LHCN-M2 (cell line): ENCODE data around the gene CLEC18A. TPM values are rescaled to one million over a fixed set of nuclear protein-coding genes. Genes with fewer than 3 reads are reported as not detected.
"Not testable (repeated sequence)": the region's sequence is repeated elsewhere in the genome, so short reads cannot be mapped to it uniquely, and the experiment has no call there.

Experiments used
- DNase-seq: peaks from one replicate; pipeline ENCODE4 v3.0.0-alpha.2; 2012; ENCODE audit warnings: low read depth
- total RNA-seq: library from RNA; depleted of rRNA; stranded (reverse); fragments of >200 nt; gene quantifications from 2 replicates; pipeline ENCODE4 v1.2.3, GENCODE V29; 2014

CLEC18A gene
- total RNA-seq, 1 experiment from 2014 or later: 0.17 TPM

DNA sequence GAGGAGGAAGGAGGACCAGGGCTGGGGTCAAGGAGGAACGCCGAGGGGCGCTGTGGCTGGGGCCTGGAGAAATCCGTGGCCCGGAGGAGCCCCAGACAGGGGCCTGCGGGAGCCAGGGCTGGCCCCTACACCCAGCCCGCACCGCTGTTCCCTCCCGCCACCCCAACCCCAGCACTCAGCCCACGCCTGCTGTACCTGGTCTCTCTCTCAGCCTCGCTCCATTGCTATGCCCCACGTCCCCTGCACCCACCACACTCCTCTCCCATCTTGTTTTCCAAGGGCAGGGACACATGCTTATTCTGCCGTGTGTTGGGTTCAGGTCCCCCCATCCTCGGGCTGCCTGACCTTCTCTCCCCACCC lies 518 bp downstream of the CLEC18A start:
- not testable (repeated sequence) for DNase-seq

DNA sequence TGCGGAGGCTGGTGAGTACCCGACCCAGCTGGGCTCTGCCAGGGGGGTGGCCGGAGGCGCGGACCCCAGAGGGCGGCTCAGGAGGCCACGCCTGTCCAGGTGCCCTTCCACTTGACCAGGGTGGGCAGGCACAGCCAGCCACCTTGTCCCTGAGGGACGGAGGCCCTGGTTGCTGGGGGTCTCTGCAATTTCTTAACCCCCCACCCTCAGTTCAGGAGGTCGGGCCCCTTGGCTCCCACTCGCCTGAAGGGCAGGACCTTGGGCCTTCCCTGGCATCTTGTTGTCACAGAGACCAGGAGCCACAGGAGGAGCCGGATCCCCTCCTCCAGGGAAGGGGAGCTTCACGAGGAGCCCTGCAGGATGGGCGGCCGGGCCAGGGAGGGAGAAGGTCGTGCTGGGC lies 982 bp downstream of the CLEC18A start:
- DNase-seq: not testable (repeated sequence)

DNA sequence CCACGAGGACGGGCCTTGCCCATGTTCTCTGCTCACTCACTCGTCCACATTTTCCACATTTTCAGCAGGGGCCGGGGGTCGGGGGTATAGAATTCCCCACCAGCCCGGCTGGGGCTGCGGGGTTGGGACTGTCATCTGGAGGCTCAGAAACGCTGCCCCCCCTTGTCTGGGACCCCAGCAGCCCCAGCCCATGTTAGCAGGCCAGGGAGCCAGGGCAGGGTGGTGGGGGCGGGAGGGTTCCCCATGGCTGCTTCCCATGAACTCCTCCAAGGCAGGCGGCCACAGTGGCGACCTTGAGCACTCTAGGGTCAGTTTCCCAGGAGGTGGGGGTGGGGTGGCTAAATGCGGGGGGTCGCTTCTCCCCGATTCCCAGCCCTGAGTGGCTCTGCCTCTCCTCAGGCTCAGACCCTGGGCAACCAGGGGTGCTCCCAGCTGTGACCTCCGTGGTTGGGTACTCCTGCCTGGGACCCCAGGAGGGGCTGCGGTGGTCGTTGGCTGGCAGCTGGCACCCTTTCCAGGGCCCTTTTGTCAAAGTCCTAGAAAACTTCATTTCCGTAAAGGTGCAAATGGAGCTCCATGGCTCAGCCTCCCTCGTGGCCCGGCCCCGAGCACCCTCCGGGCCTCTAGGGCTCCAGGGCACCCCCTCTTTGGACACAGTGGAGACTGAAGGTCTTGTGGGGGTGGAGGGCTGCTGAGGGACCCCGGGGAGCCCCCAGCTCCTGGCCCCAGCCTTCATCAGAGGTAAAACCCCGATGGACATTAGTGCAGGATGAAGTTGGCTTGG lies 1.6 kb downstream of the CLEC18A start:
- not testable (repeated sequence) for DNase-seq

DNA sequence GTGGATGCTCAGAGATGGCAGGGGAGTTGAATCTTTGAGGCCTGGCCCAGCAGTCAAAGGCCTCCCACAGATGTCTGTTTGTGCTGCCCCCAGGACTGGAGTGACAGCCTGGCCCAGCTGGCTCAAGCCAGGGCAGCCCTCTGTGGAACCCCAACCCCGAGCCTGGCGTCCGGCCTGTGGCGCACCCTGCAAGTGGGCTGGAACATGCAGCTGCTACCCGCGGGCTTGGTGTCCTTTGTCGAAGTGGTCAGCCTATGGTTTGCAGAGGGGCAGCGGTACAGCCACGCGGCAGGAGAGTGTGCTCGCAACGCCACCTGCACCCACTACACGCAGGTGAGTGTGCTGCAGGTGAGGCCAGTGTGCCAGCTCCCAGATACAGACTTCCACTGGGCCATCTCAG lies 3.1 kb downstream of the CLEC18A start:
- DNase-seq: not testable (repeated sequence)

DNA sequence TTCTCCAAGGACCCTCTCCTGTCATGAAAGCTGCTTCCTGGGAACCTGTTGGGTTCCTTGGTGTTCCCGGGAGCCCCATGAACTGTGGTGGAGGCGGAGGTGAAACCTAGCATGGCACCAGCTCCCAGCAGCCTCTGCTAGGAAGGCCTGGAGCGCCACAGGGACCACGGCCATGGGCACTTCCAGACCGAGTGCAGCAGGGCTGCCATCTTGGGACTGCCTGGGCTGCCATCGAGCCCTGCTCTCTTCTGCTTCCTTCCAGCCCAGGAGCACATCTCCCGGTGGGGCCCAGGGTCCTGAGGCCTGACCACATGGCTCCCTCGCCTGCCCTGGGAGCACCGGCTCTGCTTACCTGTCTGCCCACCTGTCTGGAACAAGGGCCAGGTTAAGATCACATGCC lies 12.2 kb downstream of the CLEC18A start:
- not testable (repeated sequence) for DNase-seq

DNA sequence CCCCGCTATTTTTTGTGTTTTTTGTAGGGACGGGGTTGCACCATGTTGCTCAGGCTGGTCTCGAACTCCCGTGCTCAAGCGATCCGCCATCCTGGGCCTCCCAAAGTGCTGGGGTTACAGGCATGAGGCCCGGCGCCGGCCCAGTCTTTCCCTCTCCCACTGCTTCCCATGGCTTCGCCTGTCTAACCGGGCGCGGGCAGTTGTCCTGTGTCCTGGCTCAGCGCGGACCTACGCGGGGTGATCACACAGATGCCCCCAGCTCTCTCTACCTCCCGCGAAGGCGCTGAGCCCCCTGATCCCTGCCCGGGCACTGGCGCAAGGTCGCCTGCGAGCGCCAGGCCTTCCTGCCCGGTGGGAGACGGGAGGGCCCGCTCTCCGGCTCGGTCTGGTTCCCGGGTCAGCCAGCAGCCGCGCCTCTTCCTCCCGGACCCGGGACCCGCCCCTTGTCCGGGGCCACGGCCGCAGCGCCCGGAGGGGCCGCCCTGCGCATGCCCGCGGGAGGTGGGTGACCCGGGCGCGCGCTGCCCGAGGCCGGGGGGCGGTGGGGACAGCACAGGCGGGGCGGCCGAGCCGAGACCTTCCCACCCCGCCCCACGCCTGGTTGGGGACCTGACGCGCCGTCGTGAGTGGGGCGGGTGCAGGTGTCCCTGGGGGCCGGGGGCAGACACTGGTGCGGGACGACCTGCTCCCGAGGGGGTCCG lies 14.0 kb downstream of the CLEC18A start:
- peak; percentile 33 for DNase-seq

DNA sequence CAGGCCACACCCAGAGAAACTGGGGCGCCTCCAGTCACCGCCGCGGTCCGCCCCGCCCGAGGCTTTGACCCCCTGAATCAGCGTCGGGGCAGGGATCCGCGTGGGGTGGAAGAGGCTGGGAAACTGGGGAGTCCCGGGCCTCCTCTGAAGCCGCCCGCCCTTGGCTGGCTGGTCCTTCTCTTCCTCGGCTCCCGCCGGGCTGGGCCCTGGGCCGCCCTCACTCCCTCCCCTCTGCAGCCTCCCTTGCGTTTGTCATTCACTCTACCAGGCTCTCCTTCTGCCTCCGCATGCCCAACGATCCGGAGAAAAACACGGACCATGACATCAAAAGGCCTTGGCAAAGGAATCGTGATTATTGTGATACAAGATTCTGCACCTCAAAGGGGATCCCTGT lies 14.5 kb downstream of the CLEC18A start:
- not testable (repeated sequence) for DNase-seq

DNA sequence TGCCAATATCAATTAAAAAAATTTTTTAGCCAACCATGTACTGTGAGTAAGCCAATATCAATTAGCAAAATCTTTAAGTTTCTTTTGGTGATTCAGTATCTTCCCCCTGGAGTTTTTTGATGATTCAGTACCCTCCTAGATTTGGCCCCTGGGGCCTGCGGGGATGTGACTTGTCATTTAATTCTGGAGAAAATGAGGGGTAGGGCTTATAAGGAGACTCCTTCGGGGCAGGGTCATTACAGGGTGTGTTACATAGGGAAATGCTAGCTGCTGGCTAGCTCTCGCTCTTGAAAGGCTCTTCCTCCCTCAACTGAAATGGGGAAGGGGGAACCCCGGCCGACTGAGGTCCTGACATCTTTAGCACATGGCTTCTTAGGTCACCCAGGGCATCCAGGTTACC lies 16.6 kb downstream of the CLEC18A start:
- not testable (repeated sequence) for DNase-seq

DNA sequence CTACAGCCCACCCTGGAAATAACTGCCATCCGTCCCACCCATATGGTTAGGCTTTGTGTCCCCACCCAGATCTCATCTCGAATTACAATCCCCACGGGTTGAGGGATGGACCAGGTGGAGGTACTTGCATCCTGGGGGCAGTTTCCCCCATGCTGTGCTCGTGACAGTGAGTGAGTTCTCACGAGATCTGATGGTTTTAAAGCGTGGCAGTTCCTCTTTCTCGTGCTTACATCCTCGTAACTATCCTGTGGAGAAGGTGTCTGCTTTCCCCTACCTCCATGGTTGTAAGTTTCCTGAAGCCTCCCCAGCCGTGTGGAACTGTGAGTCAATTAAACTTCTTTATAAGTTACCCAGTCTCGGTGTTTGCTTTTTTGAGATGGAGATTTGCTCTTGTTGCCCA lies 17.0 kb downstream of the CLEC18A start:
- DNase-seq: not testable (repeated sequence)

DNA sequence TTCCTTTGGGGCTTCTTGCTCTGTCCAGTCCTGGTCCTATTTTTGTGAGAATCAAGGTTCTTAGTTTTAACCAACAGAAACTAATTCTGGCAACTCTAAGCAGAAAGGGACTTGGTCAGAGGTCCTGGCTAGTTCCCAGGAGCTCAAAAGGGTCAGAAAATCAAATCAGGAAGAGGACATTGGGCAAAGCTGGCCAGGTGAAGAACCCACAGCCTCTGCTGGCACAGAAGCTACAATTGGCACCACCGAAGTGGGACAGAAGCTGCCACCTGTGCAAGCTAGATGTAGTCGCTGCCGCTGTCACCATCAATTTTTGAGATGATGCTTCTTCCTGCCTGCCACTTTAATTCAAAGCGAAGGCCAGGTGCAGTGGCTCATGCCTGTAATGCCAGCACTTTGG lies 18.5 kb downstream of the CLEC18A start:
- DNase-seq: not testable (repeated sequence)

DNA sequence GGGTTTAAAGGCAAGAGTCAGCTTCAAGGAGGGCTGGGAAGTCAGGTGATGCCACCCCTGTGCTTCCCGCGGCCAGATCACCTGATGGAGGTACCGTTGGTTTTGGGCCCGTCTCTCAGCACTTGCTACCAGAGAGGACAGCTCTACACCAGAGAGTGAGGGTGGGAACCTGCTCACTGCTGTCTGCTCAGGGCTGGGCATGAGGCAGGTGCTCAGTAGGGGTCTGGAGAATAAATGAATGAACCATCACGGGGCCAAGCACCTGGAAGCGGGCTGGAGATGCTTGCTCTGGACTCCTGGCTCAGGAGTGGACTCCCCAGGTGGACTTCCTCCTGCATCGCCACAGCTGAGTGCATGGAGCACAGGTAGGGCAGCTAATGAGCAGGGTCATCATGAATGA lies 21.0 kb downstream of the CLEC18A start:
- DNase-seq: not testable (repeated sequence)

DNA sequence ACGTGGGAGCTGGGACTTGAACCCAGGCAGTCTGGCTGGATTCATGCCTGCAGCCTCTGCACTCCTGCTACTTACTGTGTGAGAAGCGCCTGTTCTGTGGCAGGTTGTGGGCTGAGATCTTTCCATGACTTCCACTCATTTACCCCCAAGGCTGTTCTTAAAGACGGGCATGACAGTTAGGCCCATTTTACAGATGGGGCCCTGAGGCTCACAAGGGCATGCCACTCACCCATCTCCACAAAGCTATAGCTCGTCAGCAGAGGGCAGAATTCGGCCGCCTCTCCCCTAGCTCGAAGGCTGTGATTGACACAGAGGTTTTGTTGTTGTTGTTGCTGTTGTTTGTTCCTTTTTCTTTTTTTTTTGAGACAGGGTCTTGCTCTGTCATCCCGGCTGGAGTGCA lies 21.8 kb downstream of the CLEC18A start:
- not testable (repeated sequence) for DNase-seq

DNA sequence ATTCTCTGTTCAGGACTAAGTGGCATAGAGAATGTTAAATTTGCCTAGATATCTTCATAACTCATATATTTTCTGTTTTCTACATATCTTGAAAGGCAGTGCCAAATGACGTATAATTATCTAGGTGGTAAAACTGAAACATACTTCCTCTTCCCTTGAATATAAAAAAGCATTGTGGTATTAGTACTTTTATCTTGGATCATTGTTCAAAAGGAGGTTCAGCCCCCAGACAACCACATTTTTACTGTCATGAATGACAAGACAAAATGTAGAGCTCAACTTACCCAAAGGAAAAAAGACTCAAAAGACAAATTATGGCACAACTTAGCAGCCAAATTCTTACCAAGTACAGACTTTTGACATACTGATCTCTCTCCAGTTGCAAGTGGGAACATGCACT lies 34.1 kb downstream of the CLEC18A start:
- not testable (repeated sequence) for DNase-seq

DNA sequence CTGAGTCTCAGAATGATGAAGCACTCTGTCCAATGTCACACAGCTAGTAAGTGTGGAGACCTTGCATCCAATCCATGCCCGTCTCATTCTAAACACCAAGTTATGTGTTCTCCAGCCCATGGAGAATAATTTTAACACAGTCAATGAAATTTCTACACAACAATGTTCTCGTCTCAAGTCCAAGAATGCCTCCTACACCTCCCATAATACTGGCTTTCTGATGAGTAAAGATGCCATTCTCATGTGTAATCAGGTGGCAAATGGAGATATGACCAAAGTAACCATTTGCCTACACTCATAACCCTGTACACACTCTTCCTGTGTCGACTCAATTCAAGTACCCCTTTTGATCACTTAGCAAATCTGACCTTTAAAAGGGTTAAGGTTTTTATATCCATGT lies 46.8 kb downstream of the CLEC18A start:
- DNase-seq: peak; percentile 65

DNA sequence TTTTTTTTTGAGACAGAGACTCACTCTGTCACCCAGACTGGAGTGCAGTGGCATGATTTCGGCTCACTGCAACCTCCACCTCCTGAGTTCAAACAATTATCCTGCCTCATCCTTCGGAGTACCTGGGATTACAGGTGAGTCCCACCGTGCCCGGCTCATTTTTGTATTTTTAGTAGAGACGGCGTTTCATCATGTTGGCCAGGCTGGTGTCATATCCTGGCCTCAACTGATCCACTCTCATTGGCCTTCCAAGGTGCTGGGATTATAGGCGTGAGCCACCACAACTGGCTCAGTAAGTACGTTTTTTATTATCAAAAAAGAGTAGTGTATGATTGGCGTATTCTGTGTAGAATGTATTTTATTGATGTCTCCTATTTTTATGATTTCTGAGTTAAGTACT lies 48.7 kb downstream of the CLEC18A start:
- DNase-seq: not testable (repeated sequence)

DNA sequence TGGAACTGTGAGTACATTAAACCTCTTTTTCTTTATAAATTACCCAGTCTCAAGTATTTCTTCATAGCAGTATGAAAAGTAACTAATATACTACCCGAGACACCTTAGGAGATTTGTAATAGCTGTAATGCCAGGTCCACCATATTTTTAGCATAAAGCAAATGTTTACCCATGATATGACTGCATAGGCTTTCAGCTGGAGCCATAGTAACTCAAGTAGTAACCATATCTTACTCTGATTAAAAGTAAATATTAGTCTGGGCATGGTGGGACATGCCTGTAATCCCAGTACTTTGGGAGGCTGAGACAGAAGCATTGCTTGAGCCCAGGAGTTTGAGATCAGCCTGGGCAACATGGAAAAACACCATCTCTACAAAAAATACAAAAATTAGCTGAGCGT lies 52.4 kb downstream of the CLEC18A start:
- DNase-seq: not testable (repeated sequence)

DNA sequence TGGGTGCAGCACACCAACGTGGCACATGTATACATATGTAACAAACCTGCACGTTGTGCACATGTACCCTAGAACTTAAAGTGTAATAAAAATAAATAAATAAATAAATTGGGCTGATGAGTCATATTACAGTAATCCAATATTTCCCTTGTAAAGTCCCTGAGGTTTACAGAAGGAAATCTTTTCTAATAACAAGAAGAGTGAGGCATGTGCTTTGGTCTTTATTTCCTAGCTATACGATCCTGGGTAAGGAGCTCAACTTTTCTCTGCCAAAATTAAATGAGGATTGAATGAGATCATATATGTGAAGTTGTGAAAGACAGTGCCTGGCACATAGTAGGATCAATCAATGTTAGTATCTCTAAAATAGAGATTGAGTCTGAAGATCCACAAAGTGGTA lies 57.5 kb downstream of the CLEC18A start:
- not testable (repeated sequence) for DNase-seq

DNA sequence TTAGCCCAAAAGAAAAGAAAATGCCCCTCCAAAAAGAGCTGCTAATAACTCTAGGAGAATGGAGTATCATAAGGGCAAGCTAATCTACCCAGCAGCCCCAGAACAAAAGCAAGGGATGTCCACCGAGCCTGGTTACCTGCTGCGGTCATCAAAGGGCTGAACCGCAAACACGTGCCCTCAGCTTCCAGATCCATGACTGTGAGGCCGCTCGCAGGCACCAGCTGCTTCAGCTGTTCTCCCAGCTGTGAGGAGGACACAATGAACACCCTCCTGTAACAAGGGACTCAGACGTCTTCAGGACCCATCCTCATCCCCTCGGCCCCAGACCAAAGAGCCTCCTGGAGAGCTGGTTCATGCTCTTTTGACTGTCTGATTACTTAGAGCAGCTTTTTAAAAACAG lies 59.5 kb downstream of the CLEC18A start:
- DNase-seq: not testable (repeated sequence)

DNA sequence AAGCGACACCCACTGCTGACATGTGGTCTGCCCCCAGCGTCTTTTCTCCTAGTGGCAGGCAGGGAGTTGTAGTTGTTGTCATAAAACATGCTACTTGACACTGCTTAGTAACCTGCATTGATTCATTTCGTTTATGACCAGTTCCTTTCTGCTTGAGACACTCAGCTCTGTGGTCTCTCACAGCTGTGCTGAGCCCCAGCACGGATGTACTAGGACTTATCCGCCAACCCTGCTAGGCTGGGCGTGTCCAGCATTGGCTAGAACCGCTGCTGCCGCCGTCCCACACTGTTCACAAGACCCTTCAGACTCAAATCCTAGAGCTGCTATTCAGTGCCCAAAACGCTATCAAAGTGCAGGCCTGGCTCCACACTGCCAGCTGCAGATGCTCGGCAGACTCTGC lies 60.0 kb downstream of the CLEC18A start:
- DNase-seq: peak; percentile 79

DNA sequence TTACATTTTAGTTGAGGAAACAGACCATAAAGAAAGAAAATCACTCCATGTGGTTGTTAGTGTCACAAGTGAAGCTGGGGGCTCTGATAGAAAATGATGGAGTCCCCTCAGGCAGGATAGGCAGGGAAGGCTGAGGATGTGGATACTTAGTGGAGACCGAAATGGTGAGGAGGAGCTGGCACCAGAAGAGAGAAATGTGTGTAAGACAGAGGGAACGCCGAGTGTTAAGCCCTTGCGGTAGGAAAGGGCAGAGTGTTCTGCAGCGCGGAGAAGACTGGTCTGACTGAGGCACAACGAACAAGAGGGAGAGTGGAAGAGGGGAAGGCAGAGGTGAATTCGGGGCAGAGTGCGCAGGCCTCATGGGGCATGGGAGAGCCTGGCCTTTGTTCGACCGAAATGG lies 61.2 kb downstream of the CLEC18A start:
- not testable (repeated sequence) for DNase-seq

DNA sequence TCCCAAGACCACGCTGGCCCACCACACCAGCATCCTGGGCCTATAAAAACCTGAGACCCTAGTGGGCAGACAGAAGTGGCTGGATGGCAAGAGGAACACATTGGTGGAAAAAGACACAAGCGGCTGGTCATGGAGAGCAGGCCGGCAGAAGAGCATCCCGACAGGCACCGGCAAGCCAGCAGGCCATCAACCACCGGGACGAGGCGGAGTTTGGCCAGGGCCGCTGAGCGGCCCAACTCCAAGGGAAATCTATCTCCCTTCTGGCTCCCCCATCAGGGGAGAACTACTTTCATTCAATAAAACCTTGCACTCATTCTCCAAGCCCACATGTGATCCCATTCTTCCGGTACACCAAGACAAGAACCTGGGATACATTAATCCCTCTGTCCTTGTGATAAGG lies 61.8 kb downstream of the CLEC18A start:
- DNase-seq: not testable (repeated sequence)
